ENCODE measurements around the gene DPYSL4.

The DPYSL4 gene

DNA sequence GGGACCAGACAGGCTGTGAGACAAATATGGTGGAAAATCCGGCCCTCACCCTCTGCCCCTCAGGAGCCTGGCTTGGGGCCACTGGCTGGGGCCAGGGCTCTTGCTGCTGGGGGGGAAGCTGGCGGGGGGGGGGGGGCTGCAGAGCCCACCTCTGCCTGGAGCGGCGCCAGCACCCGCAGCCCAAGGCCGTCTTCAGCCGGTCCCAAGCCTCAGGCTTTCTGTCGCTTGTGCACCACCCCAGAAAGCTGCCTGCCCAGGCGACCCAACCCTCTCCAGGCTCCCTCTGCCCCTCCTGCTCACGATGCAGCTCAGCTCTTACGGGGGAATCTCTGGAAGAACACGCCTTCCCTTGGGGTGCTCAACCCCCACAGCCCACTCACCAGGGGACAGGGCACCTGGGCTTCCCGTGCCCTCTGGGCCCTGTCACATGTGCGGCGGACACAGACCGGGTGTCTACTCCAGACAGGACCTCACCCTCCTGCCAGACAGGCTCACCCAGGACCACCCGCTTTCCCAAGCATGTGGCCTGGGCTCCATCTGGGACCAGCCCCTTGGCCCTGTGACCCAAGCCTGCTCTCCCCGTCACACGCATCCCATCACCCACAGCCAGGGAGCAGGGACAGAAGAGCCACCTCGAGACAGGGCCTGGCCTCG lies 43.9 kb downstream of the DPYSL4 start:
- DNase-seq: no peak

DNA sequence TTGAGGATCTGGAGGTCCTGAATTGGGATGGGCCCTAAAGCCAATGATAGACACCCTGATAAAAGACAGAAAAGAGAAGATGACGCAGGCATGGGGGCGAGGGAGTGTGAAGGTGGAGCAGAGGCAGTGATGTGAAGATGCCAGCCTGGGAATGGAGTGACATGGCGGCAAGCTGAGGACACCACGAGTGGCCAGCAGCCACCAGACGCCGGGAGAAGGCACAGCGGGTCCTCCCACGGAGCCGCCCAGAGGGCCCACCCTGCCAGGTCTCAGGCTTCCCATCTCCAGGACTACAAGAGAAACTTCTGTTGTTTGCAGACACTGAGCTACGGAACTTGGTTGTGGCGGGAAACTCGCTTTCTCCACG lies 44.9 kb downstream of the DPYSL4 start:
- DNase-seq: no peak

DNA sequence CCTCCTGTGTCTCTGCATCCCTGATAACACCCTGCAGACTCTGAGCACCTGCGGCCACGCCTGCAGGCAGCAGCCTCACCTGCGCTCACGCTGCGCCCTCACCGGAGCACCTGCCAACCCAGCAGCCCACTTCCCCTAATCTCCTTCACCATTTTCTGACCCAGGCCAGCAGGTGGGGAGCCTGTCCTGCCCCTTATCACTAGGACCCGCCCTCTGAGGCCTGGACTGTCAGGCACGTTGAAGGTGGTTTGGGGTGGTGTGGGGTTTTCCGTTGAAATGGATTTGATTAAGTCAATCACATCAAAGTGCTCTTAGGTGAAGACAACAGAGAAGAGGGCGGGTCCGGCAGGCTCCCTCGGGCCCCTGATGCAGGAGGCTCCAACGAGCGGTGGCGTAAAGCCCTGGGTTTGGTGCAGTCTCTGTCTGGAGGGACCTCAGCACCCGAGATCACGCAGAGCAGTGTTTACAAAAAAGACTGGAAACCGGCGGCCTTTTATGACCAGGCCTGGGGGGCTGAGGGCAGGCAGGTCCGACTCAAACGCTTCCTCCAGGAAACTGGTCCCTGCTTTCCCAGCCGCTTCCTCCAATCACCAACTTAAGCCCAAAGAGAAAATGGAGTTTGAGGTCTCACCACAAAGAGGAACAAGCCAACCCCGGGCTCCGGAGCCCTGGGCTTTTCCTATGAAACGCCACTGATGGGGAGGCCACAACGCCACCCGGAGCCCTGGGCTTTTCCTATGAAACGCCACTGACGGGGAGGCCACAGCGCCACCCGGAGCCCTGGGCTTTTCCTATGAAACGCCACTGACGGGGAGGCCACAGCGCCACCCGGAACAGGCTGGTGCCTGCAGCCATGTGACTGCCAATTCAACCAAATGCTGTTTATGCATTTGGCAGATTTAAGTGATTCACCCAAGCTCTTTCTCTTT lies 45.5 kb downstream of the DPYSL4 start:
- no peak for DNase-seq

DNA sequence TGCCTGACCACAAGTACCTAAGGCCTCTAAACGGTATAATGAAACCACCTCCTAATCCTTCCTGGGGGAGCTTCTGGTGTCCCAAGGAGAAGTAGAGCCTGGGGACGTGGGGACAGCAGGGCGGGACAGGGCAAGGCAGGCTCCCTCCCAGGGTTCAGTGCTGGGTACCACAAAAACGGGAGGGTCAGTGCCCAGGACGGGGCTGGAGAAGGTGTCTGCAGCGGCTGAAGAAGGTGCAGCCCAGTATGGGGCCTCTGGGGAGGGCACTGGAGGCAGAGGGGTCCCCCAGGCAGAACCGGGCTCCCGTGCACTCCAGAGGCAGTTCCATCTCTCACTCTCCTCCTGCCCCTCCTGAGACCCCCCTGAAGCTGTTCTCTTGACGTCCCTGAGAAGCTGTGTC lies 46.2 kb downstream of the DPYSL4 start:
- DNase-seq: no peak

DNA sequence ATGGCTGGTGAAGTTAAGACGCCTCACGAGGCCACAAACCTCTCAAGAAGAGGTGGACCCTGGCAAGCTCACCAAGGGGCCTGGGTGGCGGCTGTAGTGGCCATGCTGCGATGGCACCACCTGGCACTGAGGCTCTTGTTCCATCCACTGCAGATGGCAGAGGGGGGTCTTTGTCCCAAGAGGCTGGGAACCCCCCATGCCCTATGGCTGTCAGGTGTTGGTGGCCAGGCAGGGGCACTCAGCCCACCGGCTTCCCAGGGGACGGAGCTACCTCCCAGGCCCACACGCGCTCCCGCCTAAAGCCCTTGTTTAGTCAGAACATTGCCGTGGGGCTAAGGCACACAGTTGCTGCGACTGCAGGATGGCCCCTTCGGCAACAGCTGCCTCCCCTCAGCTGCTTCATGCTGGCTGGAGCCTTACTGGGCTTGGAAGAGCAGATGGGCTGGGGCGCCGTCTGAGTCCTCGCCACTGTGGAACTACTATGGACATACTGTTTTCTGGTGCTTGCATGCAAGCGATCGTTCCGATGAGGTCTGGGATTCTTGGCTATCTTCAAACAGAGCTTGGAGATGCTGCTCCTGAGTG lies 46.8 kb downstream of the DPYSL4 start:
- no peak for DNase-seq

DNA sequence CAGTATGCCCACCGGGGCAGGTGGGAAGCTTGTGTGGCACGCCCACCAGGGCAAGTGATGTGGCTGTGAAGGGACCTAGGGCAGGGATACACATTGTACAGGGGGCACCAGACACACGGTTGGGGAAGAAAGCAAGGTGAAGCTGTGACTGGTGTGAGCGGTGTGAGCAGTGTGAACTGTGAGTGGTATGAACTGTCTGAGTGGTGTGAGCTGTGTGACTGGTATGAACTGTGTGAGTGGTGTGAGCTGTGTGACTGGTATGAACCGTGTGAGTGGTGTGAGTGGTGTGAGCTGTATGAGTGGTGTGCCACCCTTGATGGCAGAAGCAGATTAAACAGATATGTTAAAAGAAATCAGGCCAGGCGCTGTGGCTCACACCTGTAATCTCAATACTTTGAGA lies 48.1 kb downstream of the DPYSL4 start:
- DNase-seq: no peak

DNA sequence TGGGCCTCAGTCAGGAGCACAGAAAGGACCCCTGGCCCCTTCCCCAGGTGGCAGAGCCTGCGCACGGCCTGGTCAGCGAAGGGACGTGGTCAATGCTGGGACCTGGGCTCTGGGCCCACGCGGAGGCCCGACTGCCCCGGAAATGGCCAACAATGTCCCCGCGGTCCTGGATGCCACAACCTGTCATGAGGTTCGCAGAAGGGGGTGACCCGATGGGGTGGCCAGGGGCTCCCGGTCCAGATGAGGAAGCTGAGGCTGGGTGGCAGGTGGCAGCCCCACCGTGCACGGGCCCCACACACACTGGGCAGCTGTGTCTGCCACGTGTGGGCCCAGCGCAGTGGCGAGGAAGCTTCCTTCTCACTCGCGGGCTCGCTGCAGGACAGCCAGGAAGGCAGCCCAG lies 49.4 kb downstream of the DPYSL4 start:
- no peak for DNase-seq

DNA sequence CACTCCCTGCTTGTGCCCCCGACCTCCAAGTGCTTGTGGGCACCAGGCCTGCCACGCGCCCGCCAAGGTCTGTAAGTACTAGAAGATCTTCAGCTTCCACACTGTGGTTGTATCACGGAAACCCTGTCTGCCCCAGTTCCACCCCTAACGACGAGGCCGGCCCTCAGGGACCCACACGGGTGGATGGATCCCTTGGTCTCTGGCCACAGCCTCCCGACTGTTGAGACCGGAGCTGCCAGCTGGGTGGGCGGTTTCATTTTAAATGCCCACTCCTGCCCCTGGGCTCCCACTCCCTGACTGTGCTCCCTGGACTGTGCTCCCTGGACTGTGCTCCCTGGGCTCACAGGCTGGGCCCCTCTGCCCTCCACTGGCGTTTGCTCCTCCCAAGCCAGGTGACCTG lies 50.1 kb downstream of the DPYSL4 start:
- no peak for DNase-seq

DNA sequence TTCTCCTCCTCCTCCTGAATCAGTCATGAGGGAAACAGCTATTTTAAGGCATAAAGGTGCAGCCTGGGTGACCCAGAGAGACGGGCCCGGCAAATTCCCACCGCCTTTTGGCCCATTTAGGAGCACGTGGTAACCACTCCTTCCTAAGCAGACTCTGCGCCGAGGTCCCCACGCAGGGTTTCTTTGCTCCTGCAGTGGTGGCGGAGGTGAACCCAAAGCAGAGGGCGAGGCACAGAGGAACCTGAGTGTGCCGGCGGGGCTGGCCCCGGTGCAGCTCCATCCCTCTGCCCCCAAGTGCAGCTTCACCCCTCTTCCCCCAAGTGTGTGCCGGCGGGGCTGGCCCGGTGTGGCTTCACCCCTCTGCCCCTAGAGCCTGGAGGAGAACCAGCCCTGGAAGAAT lies 50.6 kb downstream of the DPYSL4 start:
- no peak for DNase-seq

DNA sequence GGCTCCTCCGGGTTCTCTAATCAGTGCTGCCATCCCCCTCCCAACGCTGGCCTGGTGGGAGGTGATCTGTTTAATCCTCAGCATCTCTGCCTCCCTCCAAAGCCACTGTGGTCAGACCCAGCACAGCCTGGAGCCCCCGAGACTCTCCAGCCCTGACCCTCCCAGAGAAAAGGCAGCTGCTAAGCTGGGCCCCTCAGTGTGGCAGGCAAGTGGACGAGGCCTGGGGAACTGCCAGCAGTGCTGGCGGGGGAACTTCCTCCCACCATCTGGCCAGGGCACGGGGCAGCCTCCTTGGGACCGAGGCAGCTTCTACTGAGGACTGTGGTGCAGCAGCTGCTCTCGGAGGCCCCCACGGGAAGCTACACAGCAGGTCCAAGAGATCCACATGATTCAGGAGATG lies 51.1 kb downstream of the DPYSL4 start:
- no peak for DNase-seq

DNA sequence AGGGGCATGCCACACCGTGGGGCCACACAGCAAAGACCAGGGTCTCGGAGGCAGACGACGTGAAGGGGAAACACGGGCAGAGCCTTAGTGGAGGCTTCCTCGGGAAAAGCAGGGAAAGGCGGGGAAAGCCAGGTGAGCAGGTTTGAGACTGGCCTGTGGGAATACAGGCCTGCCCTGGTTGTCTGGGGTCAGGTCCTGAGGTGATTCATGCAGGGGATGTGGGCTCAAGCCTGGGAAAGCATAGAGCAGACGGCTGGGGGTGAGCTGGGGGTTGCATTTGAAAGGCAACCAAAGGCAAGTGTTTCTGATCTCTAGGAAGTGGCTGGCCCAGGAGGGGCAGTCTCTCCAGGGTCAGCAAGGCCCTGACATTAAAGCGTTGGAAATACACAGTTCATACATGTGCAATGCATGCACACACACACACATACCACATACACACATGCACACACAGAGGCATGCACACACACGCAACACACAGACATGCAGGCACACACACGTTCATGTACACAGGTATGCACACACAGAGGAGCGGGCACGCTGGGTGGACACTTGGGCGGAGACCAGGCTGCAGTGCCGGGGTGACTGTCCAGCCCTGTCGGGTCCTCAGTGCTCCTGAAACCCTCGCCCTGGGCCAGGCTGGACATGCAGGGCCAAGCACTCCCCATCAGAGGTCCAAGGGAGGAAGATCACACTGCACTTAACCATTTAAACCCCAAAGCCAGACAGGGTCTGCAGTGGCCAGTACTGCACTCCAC lies 51.8 kb downstream of the DPYSL4 start:
- no peak for DNase-seq

DNA sequence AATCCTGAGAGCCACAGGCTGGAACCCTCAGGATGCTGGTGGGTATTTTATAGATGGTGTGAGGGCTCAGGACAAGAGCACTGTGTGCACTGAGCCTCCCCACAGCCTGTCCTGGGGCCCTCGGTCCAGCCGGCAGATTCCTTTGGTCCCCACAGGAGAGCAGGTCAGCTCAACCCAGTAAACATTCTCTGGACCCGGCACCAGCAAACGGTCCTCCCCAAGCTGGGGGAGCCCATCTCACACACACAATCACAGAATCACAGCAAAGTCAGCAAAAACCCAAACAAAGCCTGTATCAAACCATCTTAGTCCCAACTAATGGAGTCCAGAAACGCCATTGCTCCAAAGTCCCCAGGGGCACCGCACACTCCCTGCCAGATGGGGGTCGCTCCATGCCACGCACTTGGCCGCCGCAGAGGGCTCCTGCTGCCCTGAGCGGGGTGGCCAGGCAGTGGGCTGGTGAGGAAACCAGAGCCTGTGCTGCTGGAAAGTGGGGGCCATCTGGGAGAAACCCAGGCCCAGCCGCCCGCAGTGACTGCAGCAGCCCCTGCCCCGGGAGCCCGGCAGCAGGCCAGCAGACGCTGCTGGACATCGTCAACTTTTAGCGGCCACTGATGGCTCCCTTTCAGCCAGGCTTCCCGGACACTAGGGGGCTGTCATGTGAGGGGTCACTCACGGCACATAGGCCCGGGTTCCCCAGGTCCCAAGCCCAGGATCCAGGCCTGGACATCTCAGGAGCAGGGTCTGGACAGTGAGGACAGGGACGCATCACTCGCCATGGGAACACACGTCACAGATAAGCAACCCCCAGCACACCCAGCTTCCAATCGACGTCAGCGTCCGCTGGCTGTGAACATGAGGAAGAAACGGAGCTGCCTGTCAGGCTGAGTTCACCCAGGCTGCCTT lies 52.6 kb downstream of the DPYSL4 start:
- no peak for DNase-seq

DNA sequence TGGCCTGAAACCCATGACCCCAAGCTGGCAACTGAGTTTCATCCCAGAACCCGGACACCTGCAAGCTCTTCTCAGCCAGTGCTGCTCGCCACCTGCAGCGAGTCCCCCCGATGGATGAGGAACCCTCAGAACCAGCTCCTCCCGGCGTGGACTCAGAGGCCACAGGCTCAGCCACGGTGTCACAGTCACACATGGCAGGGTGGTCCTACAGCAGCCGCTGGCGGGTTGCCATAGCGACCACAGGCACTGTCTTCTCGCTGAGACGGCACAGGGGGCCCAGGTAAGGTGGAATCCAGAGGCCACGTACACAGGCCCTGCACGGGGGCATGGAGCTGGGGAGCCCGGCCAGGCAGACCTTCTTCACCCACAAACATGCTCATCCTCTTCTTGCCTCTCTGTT lies 53.4 kb downstream of the DPYSL4 start:
- DNase-seq: no peak

DNA sequence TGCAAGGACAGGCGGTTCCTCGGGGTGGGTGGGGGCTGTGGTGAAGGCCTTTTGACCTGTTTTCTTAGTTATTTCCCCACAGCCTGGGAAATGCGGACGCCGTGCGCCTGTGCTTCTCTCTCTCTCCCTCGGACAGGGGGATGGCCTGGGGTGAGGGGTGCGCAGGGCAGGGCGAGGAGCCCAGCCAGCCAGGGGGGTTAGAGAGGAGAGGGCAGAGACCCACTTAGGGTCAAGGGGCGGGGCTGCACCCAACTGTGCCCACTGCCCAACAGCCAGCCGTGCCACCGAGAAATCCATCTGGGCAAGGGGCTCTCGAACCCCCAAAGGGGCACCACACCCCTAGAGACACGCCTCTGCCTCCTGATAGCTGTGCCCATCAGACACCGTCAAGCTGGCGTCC lies 53.8 kb downstream of the DPYSL4 start:
- no peak for DNase-seq

DNA sequence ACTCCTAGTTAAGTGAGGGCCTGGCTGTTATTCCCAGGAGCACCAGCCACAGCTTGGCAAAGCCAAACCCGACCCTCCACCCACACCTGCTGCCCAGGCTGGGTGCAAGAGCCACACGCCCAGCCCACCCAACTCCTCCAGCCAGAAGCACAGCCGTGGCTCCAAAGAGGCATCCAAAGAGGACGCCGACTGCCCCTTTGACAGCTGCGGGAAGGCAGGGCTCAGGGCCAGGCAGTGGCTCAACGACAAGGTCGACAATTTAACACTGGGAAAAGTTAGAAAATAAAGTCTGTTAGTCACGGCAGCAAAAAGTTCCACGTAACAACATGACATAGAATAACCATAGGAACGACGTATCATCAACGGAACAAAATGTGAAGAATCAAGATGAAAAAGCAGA lies 54.3 kb downstream of the DPYSL4 start:
- DNase-seq: no peak

DNA sequence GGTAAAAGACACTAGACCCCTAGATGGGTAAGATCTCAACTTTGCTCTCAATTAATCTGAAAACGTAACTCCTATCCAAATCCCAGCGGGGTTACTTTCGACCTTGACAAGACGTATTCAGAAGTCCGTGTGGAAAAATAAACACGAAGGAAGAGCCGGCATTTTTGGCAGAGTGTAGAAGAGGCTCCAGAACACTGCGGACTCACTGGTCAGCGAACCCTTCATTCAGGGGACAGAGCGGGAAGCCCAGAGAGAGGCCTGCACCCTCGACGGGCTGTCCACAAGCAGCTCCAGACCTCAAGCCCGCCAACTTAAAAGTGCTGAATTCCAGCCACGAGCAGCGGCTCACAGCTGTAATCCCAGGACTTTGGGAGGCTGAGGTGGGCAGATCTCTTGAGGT lies 54.7 kb downstream of the DPYSL4 start:
- DNase-seq: no peak

DNA sequence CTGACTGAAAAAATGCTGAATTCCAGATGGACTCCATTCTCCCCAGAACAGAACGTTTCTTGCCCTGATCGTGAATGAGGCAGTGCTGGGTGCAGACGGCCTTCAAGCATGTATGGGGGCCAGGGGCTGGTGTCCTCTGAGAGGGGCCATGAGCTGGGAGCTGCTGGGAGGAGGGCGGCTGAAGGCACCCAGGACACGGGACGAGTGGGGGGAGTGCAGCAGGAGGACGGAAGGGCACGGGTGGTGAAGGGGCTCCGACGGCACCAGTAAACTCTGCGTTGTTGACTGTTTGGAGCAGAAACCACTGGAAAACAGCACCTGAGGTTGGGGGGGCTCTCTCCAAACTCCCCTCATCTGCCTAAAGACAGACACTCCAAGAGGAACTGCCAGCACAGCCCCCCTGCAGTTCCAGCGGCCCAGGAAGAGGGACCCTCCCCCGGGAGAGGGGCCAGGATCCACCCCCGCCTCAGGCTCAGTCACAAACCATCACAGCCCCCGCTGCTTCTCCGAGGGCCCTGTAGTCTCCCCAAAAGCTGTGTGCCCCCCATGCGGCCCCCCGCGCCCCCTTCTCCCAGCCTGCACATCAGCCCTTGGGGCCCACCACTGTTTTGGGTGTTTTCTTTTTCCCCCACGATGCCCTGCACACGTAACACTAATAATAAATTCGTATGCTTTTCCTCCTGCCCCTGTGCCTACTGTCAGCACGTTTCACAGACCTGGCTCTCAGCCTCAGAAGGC lies 55.5 kb downstream of the DPYSL4 start:
- no peak for DNase-seq

DNA sequence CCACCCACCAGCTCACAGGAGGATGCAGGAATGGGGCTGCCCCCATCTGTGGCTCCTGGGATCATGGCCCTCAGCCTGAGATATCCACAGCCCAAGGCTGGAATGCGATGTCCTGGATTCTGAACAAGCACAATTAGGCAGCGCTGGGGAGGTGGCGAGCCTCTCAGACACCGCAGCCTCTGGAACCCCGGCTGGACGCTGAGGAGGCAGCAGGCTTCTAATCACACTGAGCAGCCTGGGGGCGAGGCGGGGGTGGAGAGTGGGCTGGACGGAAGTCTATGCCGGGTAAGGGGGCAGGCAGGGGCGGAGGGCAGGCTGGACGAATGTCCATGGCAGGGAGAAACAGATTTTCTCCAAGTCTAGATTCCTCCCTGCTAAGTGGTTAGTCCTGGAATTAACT lies 56.4 kb downstream of the DPYSL4 start:
- DNase-seq: no peak

DNA sequence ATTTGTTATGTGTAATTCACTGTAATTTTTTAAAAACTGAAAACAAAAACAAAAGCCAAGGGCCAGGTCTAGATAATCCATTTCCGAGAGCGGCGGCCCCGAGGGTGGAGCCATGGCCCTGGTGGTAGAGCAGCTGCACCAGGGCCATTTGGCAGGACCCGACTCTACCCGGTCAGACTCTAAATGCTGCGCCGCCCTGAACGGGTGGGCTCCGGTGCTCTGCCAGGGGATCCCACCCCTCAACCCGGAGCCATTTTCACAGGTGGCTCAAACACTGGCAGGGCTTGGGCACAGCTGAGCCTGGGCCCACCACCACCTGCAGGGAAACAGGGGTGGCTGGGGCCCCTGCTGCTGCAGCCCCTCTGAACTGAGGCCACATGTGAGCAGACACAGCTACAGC lies 56.9 kb downstream of the DPYSL4 start:
- DNase-seq: no peak

DNA sequence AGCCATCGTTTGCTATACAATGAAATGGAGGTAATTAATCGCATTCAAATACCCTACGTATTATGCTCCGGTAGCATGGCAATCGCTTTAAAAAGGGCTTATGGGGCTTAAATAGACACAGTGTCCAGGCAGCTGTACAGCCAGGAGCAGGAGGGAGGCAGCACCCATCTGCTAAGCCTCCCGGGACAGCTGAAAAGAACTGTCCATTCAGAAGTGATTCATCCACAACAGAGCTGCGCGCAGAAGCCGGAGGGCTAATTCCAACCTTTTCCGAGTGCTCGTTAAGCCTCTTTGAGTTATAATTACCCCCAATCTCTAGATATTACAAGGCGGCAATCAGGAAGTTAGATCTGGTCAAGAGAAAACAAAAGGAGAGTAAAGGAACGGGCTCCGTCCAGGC lies 58.3 kb downstream of the DPYSL4 start:
- no peak for DNase-seq

DNA sequence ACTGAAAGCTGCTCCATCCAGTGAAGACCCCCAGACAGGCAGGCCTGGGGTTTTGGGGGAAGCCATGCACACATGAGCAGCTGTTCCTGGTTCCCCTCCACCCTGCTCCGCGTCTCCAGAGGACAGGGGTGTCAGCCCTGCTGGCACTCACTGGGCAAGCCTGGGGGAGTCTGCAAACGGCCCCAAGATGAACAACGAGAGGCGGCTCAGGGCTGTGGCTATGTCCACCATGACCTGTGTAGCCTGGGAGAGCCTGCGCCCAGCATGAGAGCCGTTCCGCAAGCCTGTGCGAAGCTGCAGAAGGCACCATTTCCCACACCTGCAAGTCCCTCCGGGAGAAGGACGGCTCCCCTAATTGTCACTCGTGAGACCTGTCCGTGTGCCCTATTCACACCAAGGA lies 59.5 kb downstream of the DPYSL4 start:
- no peak for DNase-seq

DNA sequence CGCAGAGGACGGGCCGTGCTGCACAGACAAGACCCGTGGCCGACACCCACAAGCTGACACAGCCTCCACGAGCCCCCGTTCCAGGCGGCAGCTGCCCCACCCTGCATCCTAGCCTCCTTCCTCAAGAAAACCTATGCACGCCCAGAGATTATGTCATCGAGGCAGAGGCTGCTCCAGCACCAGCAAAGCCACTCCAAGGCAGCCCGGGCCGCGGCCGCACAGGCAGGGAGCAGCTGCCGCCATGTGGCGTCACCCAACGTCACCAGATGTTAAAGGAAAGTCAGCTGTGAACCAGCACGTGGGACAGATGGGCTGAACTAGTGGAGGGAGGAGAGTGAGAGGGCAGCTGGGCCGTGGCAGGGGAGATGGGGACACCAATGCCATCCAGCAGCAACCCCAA lies 61.2 kb downstream of the DPYSL4 start:
- no peak for DNase-seq

Measured in kidney glomerular epithelial cell (primary cell).